GM23338 (cell line): ENCODE results near the gene TDRD1.

Experiments
- CREB1 ChIP-seq: fragments of 250-450 bp; sonication (Bioruptor Pico); IDR thresholded peaks from 2 replicates; pipeline ENCODE4 v1.5.0; 2020; ENCODE audit warnings: low read depth, mild to moderate bottlenecking, moderate library complexity
- CTCF ChIP-seq, 2 experiments: fragments of 200-600 bp in 1 of 2; sonication (generic) in 1 of 2; conservative IDR thresholded peaks; 2 replicates each; pipeline versions ENCODE4 v1.5.1 to v1.6.1; 2016 to 2017; ENCODE audit warnings: antibody characterized with exemption in 2 of 2, low read depth in 2 of 2, mild to moderate bottlenecking in 2 of 2, moderate library complexity in 1 of 2
- ETS1 ChIP-seq: IDR thresholded peaks from 2 replicates; pipeline ENCODE4 v1.6.1; 2016; ENCODE audit warnings: antibody characterized with exemption
- EZH2 ChIP-seq: fragments of 200-600 bp; sonication (generic); IDR thresholded peaks from one replicate; pipeline ENCODE4 v1.8.0; 2017; ENCODE audit warnings: antibody characterized with exemption, mild to moderate bottlenecking, low read depth; ENCODE audit not compliant: unreplicated experiment
- EZH2phosphoT487 ChIP-seq: fragments of 200-600 bp; sonication (generic); IDR thresholded peaks from one replicate; pipeline ENCODE4 v1.8.1; 2018; ENCODE audit warnings: antibody characterized with exemption; ENCODE audit not compliant: unreplicated experiment
- JUNB ChIP-seq: IDR thresholded peaks from one replicate; pipeline ENCODE4 v1.6.1; 2016; ENCODE audit warnings: antibody characterized with exemption; ENCODE audit not compliant: unreplicated experiment
- NANOG ChIP-seq: IDR thresholded peaks from 2 replicates; pipeline ENCODE4 v1.6.1; 2016; ENCODE audit warnings: antibody characterized with exemption, borderline replicate concordance
- POLR2AphosphoS5 ChIP-seq: IDR thresholded peaks from 2 replicates; pipeline ENCODE4 v1.6.1; 2016; ENCODE audit warnings: antibody characterized with exemption, low read depth
- REST ChIP-seq: IDR thresholded peaks from one replicate; pipeline ENCODE4 v1.6.1; 2018; ENCODE audit warnings: antibody characterized with exemption; ENCODE audit not compliant: unreplicated experiment
- STAT1 ChIP-seq: IDR thresholded peaks from one replicate; pipeline ENCODE4 v1.6.1; 2016; ENCODE audit warnings: antibody characterized with exemption; ENCODE audit not compliant: unreplicated experiment
- ZNF114 ChIP-seq: fragments of 250-450 bp; sonication (Bioruptor Pico); IDR thresholded peaks from 2 replicates; pipeline ENCODE4 v1.5.0; 2020; ENCODE audit warnings: mild to moderate bottlenecking, moderate library complexity
- ZNF331 ChIP-seq: fragments of 250-450 bp; sonication (Bioruptor Pico); IDR thresholded peaks from 2 replicates; pipeline ENCODE4 v1.5.0; 2020; ENCODE audit warnings: low read depth, mild to moderate bottlenecking, moderate library complexity
- ZNF462 ChIP-seq: fragments of 250-450 bp; sonication (Bioruptor Pico); IDR thresholded peaks from 2 replicates; pipeline ENCODE4 v1.5.0; 2020; ENCODE audit warnings: mild to moderate bottlenecking, moderate library complexity

GRCh38 chr10:114173603-114173920 lies 5.6 kb upstream of the TDRD1 start:
- TF ChIP-seq CTCF (conservative IDR thresholded peaks at IDR 0.05; ENCODE audit: low read depth in 2 of 2) (no peak), POLR2AphosphoS5 (no peak), NANOG (no peak), EZH2 (no peak), STAT1 (no peak), EZH2phosphoT487 (no peak), CREB1 (CRISPR knock-in tag) (no peak), ETS1 (no peak), ZNF462 (no peak), REST (no peak), JUNB (no peak), ZNF331 (CRISPR knock-in tag) (no peak), ZNF114 (CRISPR knock-in tag) (no peak)
